ENCODE data around the gene TMCC2.
A peak's percentile ranks its signal among the peaks of the same experiment; 100 is the strongest.
"Not testable (repeated sequence)": the region's sequence is repeated elsewhere in the genome, so short reads cannot be mapped to it uniquely, and the experiment has no call there.

Gene TMCC2

GRCh38 chr1:205229399-205229871 is 1.7 kb downstream of the TMCC2 start:
- Mint-ChIP-seq H3K27ac (peak overlapping the region; percentile 44), H3K4me1 (peaks cover 50% of the 10 kb centered on the region), H3K27me3 (no peaks in the 10 kb centered on the region), H3K9me3 (no peaks in the 10 kb centered on the region), H3K4me3 (peak overlapping the region; percentile 83), H3K36me3 (no peaks in the 10 kb centered on the region)
- peak; percentile 73 for ATAC-seq

GRCh38 chr1:205229916-205230700 is 2.4 kb downstream of the TMCC2 start:
- Mint-ChIP-seq H3K4me1 (peaks cover 50% of the 10 kb centered on the region), H3K4me3 (peak overlapping the region; percentile 83), H3K27me3 (no peaks in the 10 kb centered on the region), H3K9me3 (no peaks in the 10 kb centered on the region), H3K27ac (no peak overlapping the region), H3K36me3 (no peaks in the 10 kb centered on the region)
- no peak for ATAC-seq

GRCh38 chr1:205230982-205231381 is 3.2 kb downstream of the TMCC2 start:
- Mint-ChIP-seq H3K27me3 (no peaks in the 10 kb centered on the region), H3K4me3 (no peak overlapping the region), H3K9me3 (no peaks in the 10 kb centered on the region), H3K36me3 (no peaks in the 10 kb centered on the region), H3K27ac (no peak overlapping the region), H3K4me1 (peaks cover 50% of the 10 kb centered on the region)
- ATAC-seq, result no peak

- Mint-ChIP-seq H3K36me3 (no peaks in the 10 kb centered on the region), H3K4me1 (peaks cover 55% of the 10 kb centered on the region), H3K9me3 (no peaks in the 10 kb centered on the region), H3K27ac (no peak overlapping the region), H3K27me3 (no peaks in the 10 kb centered on the region), H3K4me3 (no peak overlapping the region)
- no peak for ATAC-seq
These were observed 4.5 kb downstream of the TMCC2 start for GRCh38 chr1:205232127-205232820.

GRCh38 chr1:205232945-205233397 is 5.2 kb downstream of the TMCC2 start:
- Mint-ChIP-seq H3K27ac (peak overlapping the region; percentile 21), H3K4me1 (peaks cover 60% of the 10 kb centered on the region), H3K27me3 (no peaks in the 10 kb centered on the region), H3K9me3 (no peaks in the 10 kb centered on the region), H3K4me3 (peak overlapping the region; percentile 3), H3K36me3 (no peaks in the 10 kb centered on the region)
- peak; percentile 25 for ATAC-seq

- not testable (repeated sequence) for ATAC-seq, H3K4me3 Mint-ChIP-seq, H3K27ac Mint-ChIP-seq, H3K9me3 Mint-ChIP-seq, H3K27me3 Mint-ChIP-seq, H3K36me3 Mint-ChIP-seq
- peaks cover 62% of the 10 kb centered on the region for H3K4me1 Mint-ChIP-seq
These were observed 6.2 kb downstream of the TMCC2 start for GRCh38 chr1:205233986-205234385.

GRCh38 chr1:205235951-205236350 is 8.2 kb downstream of the TMCC2 start:
- Mint-ChIP-seq H3K27ac (no peak overlapping the region), H3K4me1 (peaks cover 45% of the 10 kb centered on the region), H3K36me3 (no peaks in the 10 kb centered on the region), H3K4me3 (no peak overlapping the region), H3K9me3 (no peaks in the 10 kb centered on the region), H3K27me3 (no peaks in the 10 kb centered on the region)
- ATAC-seq, result no peak

GRCh38 chr1:205236526-205236925 is 8.8 kb downstream of the TMCC2 start:
- Mint-ChIP-seq H3K9me3 (no peaks in the 10 kb centered on the region), H3K27me3 (no peaks in the 10 kb centered on the region), H3K4me3 (no peak overlapping the region), H3K27ac (no peak overlapping the region), H3K36me3 (no peaks in the 10 kb centered on the region), H3K4me1 (peaks cover 44% of the 10 kb centered on the region)
- no peak for ATAC-seq

- H3K4me1 Mint-ChIP-seq, result peaks cover 44% of the 10 kb centered on the region
- H3K36me3 Mint-ChIP-seq, result no peaks in the 10 kb centered on the region
- H3K27me3 Mint-ChIP-seq, result no peaks in the 10 kb centered on the region
- H3K27ac Mint-ChIP-seq, result no peak overlapping the region
- H3K4me3 Mint-ChIP-seq, result no peak overlapping the region
- no peaks in the 10 kb centered on the region for H3K9me3 Mint-ChIP-seq
- no peak for ATAC-seq
These were observed 9.3 kb downstream of the TMCC2 start for GRCh38 chr1:205236951-205237475.

- Mint-ChIP-seq H3K9me3 (no peaks in the 10 kb centered on the region), H3K4me1 (peaks cover 36% of the 10 kb centered on the region), H3K4me3 (peak overlapping the region; percentile 45), H3K36me3 (no peaks in the 10 kb centered on the region), H3K27me3 (no peaks in the 10 kb centered on the region), H3K27ac (peak overlapping the region; percentile 56)
- peak; percentile 81 for ATAC-seq
These were observed 10.1 kb downstream of the TMCC2 start for GRCh38 chr1:205237526-205238484.

- no peaks in the 10 kb centered on the region for H3K36me3 Mint-ChIP-seq
- no peak overlapping the region for H3K4me3 Mint-ChIP-seq
- no peaks in the 10 kb centered on the region for H3K9me3 Mint-ChIP-seq
- no peaks in the 10 kb centered on the region for H3K27me3 Mint-ChIP-seq
- no peak for ATAC-seq
- H3K4me1 Mint-ChIP-seq, result peaks cover 30% of the 10 kb centered on the region
- H3K27ac Mint-ChIP-seq, result no peak overlapping the region
These were observed 11.3 kb downstream of the TMCC2 start for GRCh38 chr1:205239078-205239477.

GRCh38 chr1:205240118-205240517 is 12.4 kb downstream of the TMCC2 start:
- H3K27ac Mint-ChIP-seq, result no peak overlapping the region
- H3K36me3 Mint-ChIP-seq, result no peaks in the 10 kb centered on the region
- H3K27me3 Mint-ChIP-seq, result no peaks in the 10 kb centered on the region
- H3K4me3 Mint-ChIP-seq, result no peak overlapping the region
- H3K4me1 Mint-ChIP-seq, result peaks cover 30% of the 10 kb centered on the region
- no peak for ATAC-seq
- H3K9me3 Mint-ChIP-seq, result no peaks in the 10 kb centered on the region

- Mint-ChIP-seq H3K27me3 (no peaks in the 10 kb centered on the region), H3K27ac (no peak overlapping the region), H3K4me3 (no peak overlapping the region), H3K36me3 (no peaks in the 10 kb centered on the region), H3K4me1 (peaks cover 30% of the 10 kb centered on the region), H3K9me3 (no peaks in the 10 kb centered on the region)
- no peak for ATAC-seq
These were observed 12.8 kb downstream of the TMCC2 start for GRCh38 chr1:205240569-205240968.

GRCh38 chr1:205241366-205242030 is 13.8 kb downstream of the TMCC2 start:
- Mint-ChIP-seq H3K4me1 (peaks cover 33% of the 10 kb centered on the region), H3K9me3 (no peaks in the 10 kb centered on the region), H3K4me3 (no peak overlapping the region), H3K36me3 (no peaks in the 10 kb centered on the region), H3K27me3 (no peaks in the 10 kb centered on the region), H3K27ac (no peak overlapping the region)
- ATAC-seq, result no peak
